Hippocampal formation (tissue), 2 donors: ENCODE measurements around the gene CLIP2.
"Not testable (repeated sequence)": the region's sequence is repeated elsewhere in the genome, so short reads cannot be mapped to it uniquely, and the experiment has no call there.

ENCODE experiments used
- DNase-seq, 2 donors: peaks; one replicate each; lab custom pipeline; 2025; lab: John Stamatoyannopoulos, UW

CLIP2 gene

DNA sequence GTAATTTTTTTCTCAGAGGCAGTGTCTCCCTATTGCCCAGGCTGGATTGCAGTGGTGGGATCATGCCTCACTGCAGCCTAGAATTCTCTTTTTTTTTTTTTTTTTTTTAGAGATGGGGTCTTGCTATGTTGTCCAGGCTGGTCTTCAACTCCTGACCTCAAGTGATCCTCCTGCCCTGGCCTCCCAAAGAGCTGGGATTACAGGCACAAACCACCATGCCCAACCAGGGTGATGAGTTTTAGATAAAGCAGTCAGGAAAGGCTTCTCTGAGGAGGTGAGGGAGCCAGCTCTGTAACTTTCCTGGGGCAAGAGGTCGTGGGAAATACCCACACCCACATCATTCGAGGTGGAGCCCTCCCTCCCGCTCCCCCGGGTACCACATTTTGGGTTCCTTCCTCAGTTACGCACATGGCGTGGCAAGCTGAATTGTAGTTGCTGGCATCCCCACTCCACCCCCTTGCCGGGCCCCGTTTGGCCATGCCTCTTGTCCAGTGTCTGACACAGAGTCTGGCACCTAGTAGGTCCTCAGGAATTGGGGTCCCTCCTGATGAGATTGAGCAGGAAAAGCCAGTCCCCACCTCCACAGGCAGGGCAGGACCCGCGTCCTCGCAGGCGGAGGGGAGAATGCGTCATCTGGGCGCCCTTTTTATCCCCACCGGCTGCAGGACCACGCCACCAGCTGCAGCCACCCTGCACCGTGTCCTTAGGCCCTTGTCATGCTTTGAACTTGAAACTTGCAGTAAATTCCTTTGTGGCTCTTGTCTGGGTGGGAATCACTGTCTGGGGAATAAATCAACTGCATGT is 43.4 kb downstream of the CLIP2 start:
- no peak for DNase-seq

- no peak for DNase-seq
These were observed 44.8 kb downstream of the CLIP2 start for GRCh38 chr7:74334030-74334429.

- DNase-seq: no peak
These were observed 48.7 kb downstream of the CLIP2 start for GRCh38 chr7:74337926-74338325.

DNA sequence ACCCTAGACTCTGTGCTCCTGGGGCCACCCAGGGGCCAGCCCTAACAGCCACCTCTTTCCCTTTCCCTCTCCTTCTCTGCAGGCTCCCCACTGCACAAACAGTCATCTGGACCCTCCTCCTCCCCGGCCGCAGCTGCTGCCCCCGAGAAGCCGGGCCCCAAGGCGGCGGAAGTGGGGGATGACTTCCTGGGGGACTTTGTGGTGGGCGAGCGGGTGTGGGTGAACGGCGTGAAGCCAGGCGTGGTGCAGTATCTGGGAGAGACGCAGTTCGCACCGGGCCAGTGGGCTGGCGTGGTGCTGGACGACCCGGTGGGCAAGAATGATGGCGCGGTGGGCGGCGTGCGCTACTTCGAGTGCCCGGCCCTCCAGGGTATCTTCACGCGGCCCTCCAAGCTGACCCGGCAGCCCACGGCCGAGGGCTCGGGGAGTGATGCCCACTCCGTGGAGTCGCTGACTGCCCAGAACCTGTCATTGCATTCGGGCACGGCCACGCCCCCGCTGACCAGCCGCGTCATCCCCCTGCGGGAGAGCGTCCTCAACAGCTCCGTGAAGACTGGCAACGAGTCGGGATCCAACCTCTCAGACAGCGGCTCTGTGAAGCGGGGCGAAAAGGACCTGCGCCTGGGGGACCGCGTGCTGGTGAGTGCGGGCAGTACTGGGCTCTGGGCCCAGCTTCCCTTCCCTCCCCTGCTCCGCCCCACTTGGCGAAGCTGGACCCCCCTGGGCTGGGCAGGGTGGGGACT is 49.3 kb downstream of the CLIP2 start:
- DNase-seq: no peak

- not testable (repeated sequence) for DNase-seq
These were observed 50.4 kb downstream of the CLIP2 start for GRCh38 chr7:74339648-74340047.

GRCh38 chr7:74343281-74344131 is 54.3 kb downstream of the CLIP2 start:
- no peak for DNase-seq

GRCh38 chr7:74344132-74344496 is 54.9 kb downstream of the CLIP2 start:
- no peak for DNase-seq

DNA sequence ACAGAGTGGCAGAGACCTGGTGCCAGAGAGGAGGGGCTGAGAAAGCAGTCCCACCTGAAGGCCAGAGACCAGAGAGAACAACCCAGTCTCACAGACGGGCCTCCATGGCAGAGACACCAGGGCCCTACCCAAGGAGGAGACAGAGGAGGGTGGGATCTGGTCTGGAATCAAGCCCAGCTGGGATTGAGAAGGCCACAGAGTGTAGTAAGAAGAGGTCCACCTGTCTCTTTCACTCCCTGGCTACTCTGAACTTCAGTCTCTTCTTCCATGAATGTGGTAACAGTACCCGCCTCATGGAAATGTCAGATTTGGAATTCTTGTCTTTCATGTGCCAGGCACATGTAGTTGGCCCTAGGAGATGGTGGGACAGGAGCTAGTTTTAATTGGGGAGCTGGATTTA is 55.6 kb downstream of the CLIP2 start:
- no peak for DNase-seq

- no peak for DNase-seq
These were observed 56.8 kb downstream of the CLIP2 start for GRCh38 chr7:74345970-74346369.

- DNase-seq: no peak
These were observed 60.4 kb downstream of the CLIP2 start for GRCh38 chr7:74349621-74350020.

DNA sequence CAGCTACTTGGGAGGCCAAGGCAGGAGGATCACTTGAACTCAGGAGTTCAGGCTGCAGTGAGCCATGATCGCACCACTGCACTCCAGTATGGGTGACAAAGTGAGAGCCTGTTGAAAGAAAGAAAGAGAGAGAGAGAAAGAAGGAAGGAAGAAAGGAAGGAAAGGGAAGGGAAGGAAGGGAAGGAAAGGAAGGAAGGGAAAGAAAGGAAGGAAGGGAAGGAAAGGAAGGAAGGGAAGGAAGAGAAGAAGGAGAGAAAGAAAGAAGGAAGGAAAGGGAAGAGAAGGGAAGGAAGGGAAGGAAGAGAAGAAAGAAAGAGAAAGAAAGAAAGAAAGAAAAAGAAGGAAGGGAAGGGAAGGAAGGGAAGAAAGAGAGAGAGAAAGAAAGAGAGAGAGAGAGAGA is 61.5 kb downstream of the CLIP2 start:
- DNase-seq: no peak

- DNase-seq: no peak
These were observed 62.6 kb downstream of the CLIP2 start for GRCh38 chr7:74351836-74352235.

- DNase-seq: not testable (repeated sequence)
These were observed 63.4 kb downstream of the CLIP2 start for GRCh38 chr7:74352551-74353138.

- no peak for DNase-seq
These were observed 64.8 kb downstream of the CLIP2 start for GRCh38 chr7:74354009-74354408.

DNA sequence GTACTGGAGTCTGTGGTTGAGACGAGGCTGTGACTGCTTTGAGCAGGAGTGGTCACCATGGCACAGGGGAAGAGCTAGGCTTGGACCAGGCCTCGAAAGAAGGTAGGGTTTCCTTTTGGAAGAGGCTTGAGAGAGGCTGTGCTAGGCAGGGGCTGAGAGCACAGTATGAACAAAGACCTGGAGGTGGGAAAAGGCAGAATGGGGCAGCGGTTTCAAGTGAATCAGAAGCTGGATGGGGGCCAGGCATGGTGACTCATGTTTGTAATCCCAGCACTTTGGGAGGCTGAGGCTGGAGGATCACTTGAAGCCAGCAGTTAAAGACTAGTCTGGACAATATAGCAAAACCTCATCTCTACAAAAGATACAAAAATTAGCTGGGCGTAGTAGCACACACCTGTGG is 65.9 kb downstream of the CLIP2 start:
- DNase-seq: no peak

GRCh38 chr7:74356589-74357315 is 67.5 kb downstream of the CLIP2 start:
- DNase-seq: no peak

DNA sequence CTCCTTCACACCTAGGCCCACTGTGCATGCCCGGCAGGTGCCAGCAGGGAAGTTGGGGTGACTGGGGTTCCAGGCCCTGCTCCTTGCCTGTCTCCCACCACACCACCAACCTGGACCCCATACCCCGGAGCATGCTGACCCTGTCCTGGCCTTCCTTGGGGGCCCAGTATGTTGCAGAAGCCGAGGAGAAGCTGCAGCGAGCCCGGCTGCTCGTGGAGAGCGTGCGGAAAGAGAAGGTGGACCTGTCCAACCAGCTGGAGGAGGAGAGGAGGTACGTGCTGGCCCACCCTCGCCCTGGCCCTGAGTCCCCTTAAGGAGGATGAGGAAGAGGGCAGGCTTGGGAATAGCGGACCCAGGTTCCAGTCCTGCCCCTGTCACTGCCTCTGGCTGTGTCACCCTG is 70.8 kb downstream of the CLIP2 start:
- no peak for DNase-seq

- no peak for DNase-seq
These were observed 73.1 kb downstream of the CLIP2 start for GRCh38 chr7:74362266-74362665.

DNA sequence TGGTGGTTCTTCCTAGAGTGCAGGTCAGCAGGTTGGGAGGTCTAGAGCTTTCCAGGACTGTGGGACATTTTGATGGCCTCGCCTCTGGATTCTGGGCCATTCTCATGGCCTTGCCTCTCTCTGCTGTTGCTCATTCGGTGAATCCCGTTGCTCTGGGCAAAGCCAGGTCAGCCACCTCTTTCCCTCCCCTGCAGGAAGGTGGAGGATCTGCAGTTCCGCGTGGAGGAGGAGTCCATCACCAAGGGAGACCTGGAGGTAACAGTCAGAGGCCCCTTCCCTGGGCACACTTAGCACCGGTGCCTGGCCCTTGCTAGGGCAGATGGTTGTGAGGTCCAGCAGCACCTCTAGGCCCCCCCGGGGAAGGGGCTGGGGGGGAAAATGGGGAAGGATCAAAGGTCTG is 74.9 kb downstream of the CLIP2 start:
- no peak for DNase-seq

- peak; percentile 67 to 79 for DNase-seq
These were observed 76.3 kb downstream of the CLIP2 start for GRCh38 chr7:74365322-74366022.
